GM12892 (cell line): ENCODE results near the gene RPL38.

Experiments
- POLR2A ChIP-seq: IDR thresholded peaks from 2 replicates; pipeline ENCODE4 v1.6.1; 2011; ENCODE audit warnings: low read depth, low read length, control low read depth
- POLR2AphosphoS5 ChIP-seq: IDR thresholded peaks from 2 replicates; pipeline ENCODE4 v1.6.1; 2011; ENCODE audit warnings: low read depth, low read length, control low read depth
- TAF1 ChIP-seq: IDR thresholded peaks from 2 replicates; pipeline ENCODE4 v1.6.1; 2011; ENCODE audit warnings: low read depth, mild to moderate bottlenecking, control low read depth, low read length, borderline replicate concordance

DNA sequence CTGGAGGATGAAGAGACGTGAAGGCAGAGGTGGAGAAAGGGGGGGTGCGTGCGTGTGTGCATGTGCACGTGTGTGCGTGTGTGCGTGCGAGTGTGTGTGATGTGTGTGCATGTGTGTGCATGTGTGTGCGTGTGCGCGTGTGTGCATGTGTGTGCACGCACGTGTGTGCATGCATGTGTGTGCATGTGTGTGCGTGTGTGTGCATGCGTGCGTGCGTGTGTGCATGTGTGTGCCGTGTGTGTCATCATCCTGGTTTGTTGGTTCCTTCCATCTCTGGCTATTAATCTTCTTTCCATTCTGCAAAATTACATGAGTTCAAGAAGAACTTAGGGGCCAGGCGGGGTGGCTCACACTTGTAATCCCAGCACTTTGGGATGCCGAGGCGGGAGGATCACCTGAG lies 17.0 kb upstream of the RPL38 start:
- TF ChIP-seq POLR2A = no peak
- peak; percentile 42; the same call in 1 of the 2 replicates for TF ChIP-seq POLR2AphosphoS5
- no peak for TF ChIP-seq TAF1
